OCI-LY1 (cell line): ENCODE measurements around the gene MTPN.

Experiments
- H2AFZ ChIP-seq: fragments of 200-600 bp; sonication (generic), shearing (Covaris generic); 2 replicates; pipeline ENCODE4 v1.6.0; 2014; ENCODE audit warnings: antibody characterized with exemption, mild to moderate bottlenecking, low read length
- H3F3A ChIP-seq: fragments of 200-600 bp; sonication (generic), shearing (Covaris generic); 2 replicates; pipeline ENCODE4 v1.6.0; 2014; ENCODE audit warnings: mild to moderate bottlenecking, antibody characterized with exemption, low read length, moderate library complexity; ENCODE audit not compliant: insufficient read depth
- H3K27ac ChIP-seq: fragments of 200-600 bp; sonication (generic); 2 replicates; pipeline ENCODE4 v1.5.1; 2014; ENCODE audit warnings: low read length, mixed run types, mild to moderate bottlenecking, low read depth; ENCODE audit not compliant: poor library complexity, severe bottlenecking
- H3K27me3 ChIP-seq: fragments of 200-600 bp; sonication (generic); 2 replicates; pipeline ENCODE4 v1.6.0; 2014; ENCODE audit warnings: antibody characterized with exemption, mild to moderate bottlenecking, low read length, moderate library complexity; ENCODE audit not compliant: insufficient read depth
- H3K36me3 ChIP-seq: fragments of 200-600 bp; sonication (generic); 2 replicates; pipeline ENCODE4 v1.6.1; 2014; ENCODE audit warnings: mild to moderate bottlenecking, antibody characterized with exemption, low read length, moderate library complexity, mixed read lengths; ENCODE audit not compliant: insufficient read depth
- H3K4me1 ChIP-seq: fragments of 200-600 bp; sonication (generic); 2 replicates; pipeline ENCODE4 v1.5.1; 2014; ENCODE audit warnings: mild to moderate bottlenecking, low read length, moderate library complexity; ENCODE audit not compliant: insufficient read depth, severe bottlenecking
- H3K4me2 ChIP-seq: fragments of 200-600 bp; sonication (generic), shearing (Covaris generic); 2 replicates; pipeline ENCODE4 v1.6.1; 2014; ENCODE audit warnings: low read length
- H3K4me3 ChIP-seq: fragments of 200-600 bp; sonication (generic); 2 replicates; pipeline ENCODE4 v1.5.1; 2014; ENCODE audit warnings: low read length, low read depth, mild to moderate bottlenecking, mixed read lengths; ENCODE audit not compliant: poor library complexity, severe bottlenecking
- H3K79me2 ChIP-seq: fragments of 200-600 bp; shearing (Covaris generic); 2 replicates; pipeline ENCODE4 v1.6.1; 2016; ENCODE audit warnings: mixed run types, low read length, mixed read lengths; ENCODE audit not compliant: insufficient read depth
- H3K9ac ChIP-seq: fragments of 200-600 bp; sonication (generic), shearing (Covaris generic); 2 replicates; pipeline ENCODE4 v1.6.1; 2014; ENCODE audit warnings: mild to moderate bottlenecking, low read length, mixed read lengths
- H3K9me2 ChIP-seq: fragments of 200-600 bp; sonication (generic), shearing (Covaris generic); 2 replicates; pipeline ENCODE4 v1.6.1; 2014; ENCODE audit warnings: low read depth, mild to moderate bottlenecking, low read length, mixed read lengths
- H3K9me3 ChIP-seq: fragments of 200-600 bp; shearing (Covaris generic); 2 replicates; pipeline ENCODE4 v1.6.1; 2014; ENCODE audit warnings: low read length, mixed read lengths
- H4K20me1 ChIP-seq: fragments of 200-600 bp; sonication (generic), shearing (Covaris generic); 2 replicates; pipeline ENCODE4 v1.6.0; 2016; ENCODE audit warnings: mild to moderate bottlenecking, low read length; ENCODE audit not compliant: insufficient read depth
- CTCF ChIP-seq: fragments of 200-600 bp; sonication (generic), shearing (Covaris generic); IDR thresholded peaks from 2 replicates; pipeline ENCODE4 v1.5.1; 2017; ENCODE audit warnings: mild to moderate bottlenecking, antibody characterized with exemption, low read length, moderate library complexity, mixed read lengths
- EZH2 ChIP-seq: fragments of 200-600 bp; sonication (generic), shearing (Covaris generic); IDR thresholded peaks from 2 replicates; pipeline ENCODE4 v1.8.0; 2017; ENCODE audit warnings: borderline replicate concordance, mixed run types, mild to moderate bottlenecking, antibody characterized with exemption, low read length, moderate library complexity, mixed read lengths

MTPN gene

GRCh38 chr7:135905355-135905754 lies 71.8 kb downstream of the MTPN start:
- Histone ChIP-seq H3K9me2 (no peaks in the 10 kb centered on the region), H3K4me2 (no peak overlapping the region), H3K27ac (no peak overlapping the region), H3K79me2 (no peaks in the 10 kb centered on the region), H2AFZ (no peak overlapping the region), H3K4me1 (no peaks in the 10 kb centered on the region), H3K9me3 (no peaks in the 10 kb centered on the region), H4K20me1 (no peaks in the 10 kb centered on the region), H3F3A (no peaks in the 10 kb centered on the region), H3K9ac (no peak overlapping the region), H3K4me3 (no peak overlapping the region), H3K36me3 (no peaks in the 10 kb centered on the region), H3K27me3 (no peaks in the 10 kb centered on the region)
- TF ChIP-seq CTCF (no peak), EZH2 (no peak)

GRCh38 chr7:135904282-135904681 lies 72.9 kb downstream of the MTPN start:
- no peaks in the 10 kb centered on the region for H3K27me3 ChIP-seq
- no peak overlapping the region for H3K4me3 ChIP-seq
- no peak overlapping the region for H3K9ac ChIP-seq
- H3K9me3 ChIP-seq = no peaks in the 10 kb centered on the region
- TF ChIP-seq EZH2 (no peak), CTCF (no peak)
- H3F3A ChIP-seq = no peaks in the 10 kb centered on the region
- H3K4me1 ChIP-seq = no peaks in the 10 kb centered on the region
- no peaks in the 10 kb centered on the region for H3K9me2 ChIP-seq
- H4K20me1 ChIP-seq = no peaks in the 10 kb centered on the region
- H3K4me2 ChIP-seq = no peak overlapping the region
- H3K27ac ChIP-seq = no peak overlapping the region
- H2AFZ ChIP-seq = no peak overlapping the region
- H3K79me2 ChIP-seq = no peaks in the 10 kb centered on the region
- H3K36me3 ChIP-seq = no peaks in the 10 kb centered on the region

- no peak overlapping the region for H2AFZ ChIP-seq
- H3K27ac ChIP-seq = no peak overlapping the region
- H3K4me3 ChIP-seq = no peak overlapping the region
- H3K4me1 ChIP-seq = no peaks in the 10 kb centered on the region
- no peaks in the 10 kb centered on the region for H3K9me3 ChIP-seq
- TF ChIP-seq CTCF (no peak), EZH2 (no peak)
- no peaks in the 10 kb centered on the region for H3K9me2 ChIP-seq
- H4K20me1 ChIP-seq = no peaks in the 10 kb centered on the region
- H3K79me2 ChIP-seq = no peaks in the 10 kb centered on the region
- H3F3A ChIP-seq = no peaks in the 10 kb centered on the region
- no peaks in the 10 kb centered on the region for H3K27me3 ChIP-seq
- H3K4me2 ChIP-seq = no peak overlapping the region
- H3K36me3 ChIP-seq = no peaks in the 10 kb centered on the region
- no peak overlapping the region for H3K9ac ChIP-seq
Measured at GRCh38 chr7:135901585-135902540, 75.3 kb downstream of the MTPN start.
